GM19239 (cell line): Measurements from ENCODE around the gene TCF3.

Source experiments
- DNase-seq: peaks from one replicate; pipeline ENCODE4 v3.0.0; 2011; ENCODE audit warnings: low spot score; ENCODE audit not compliant: insufficient read length
- FAIRE-seq: peaks from 2 replicates; lab custom pipeline; 2011; peaks lifted over from hg19 to GRCh38; lab: Jason Lieb, UNC

The TCF3 gene

GRCh38 chr19:1592024-1592754 is 60.2 kb downstream of the TCF3 start:
- FAIRE-seq: peak; percentile 45
- peak; percentile 98 for DNase-seq

- FAIRE-seq (peak; percentile 75), DNase-seq (no peak)
These were observed 60.9 kb downstream of the TCF3 start for GRCh38 chr19:1591421-1592023.

GRCh38 chr19:1590641-1591397 is 61.6 kb downstream of the TCF3 start:
- no peak for DNase-seq
- peak; percentile 88 for FAIRE-seq

- DNase-seq: no peak
- no peak for FAIRE-seq
These were observed 64.5 kb downstream of the TCF3 start for GRCh38 chr19:1587872-1588271.

- DNase-seq: no peak
- FAIRE-seq: no peak
These were observed 67.2 kb downstream of the TCF3 start for GRCh38 chr19:1585243-1585580.

- no peak for DNase-seq
- FAIRE-seq: no peak
These were observed 67.7 kb downstream of the TCF3 start for GRCh38 chr19:1584500-1585242.

- FAIRE-seq (no peak), DNase-seq (no peak)
These were observed 70.2 kb downstream of the TCF3 start for GRCh38 chr19:1582201-1582600.

- FAIRE-seq (no peak), DNase-seq (no peak)
These were observed 71.5 kb downstream of the TCF3 start for GRCh38 chr19:1580957-1581356.

GRCh38 chr19:1580382-1580781 is 72.0 kb downstream of the TCF3 start:
- FAIRE-seq (no peak), DNase-seq (no peak)

- no peak for FAIRE-seq
These were observed 73.2 kb downstream of the TCF3 start for GRCh38 chr19:1579222-1579621.

GRCh38 chr19:1577929-1578618 is 74.3 kb downstream of the TCF3 start:
- FAIRE-seq (no peak), DNase-seq (no peak)

More at GRCh38 chr19:1579222-1579621, 73.2 kb downstream of the TCF3 start:
- DNase-seq: no peak

GRCh38 chr19:1577090-1577928 is 75.1 kb downstream of the TCF3 start:
- DNase-seq: no peak

GRCh38 chr19:1576242-1577089 is 75.9 kb downstream of the TCF3 start:
- DNase-seq (no peak), FAIRE-seq (no peak)

More at GRCh38 chr19:1577090-1577928, 75.1 kb downstream of the TCF3 start:
- FAIRE-seq: no peak

- FAIRE-seq: no peak
These were observed 76.8 kb downstream of the TCF3 start for GRCh38 chr19:1575323-1576241.

GRCh38 chr19:1574354-1575136 is 77.9 kb downstream of the TCF3 start:
- FAIRE-seq: no peak
- DNase-seq: no peak

More at GRCh38 chr19:1575323-1576241, 76.8 kb downstream of the TCF3 start:
- no peak for DNase-seq

- DNase-seq (no peak), FAIRE-seq (no peak)
These were observed 79.6 kb downstream of the TCF3 start for GRCh38 chr19:1572795-1573194.
